Keratinocyte (primary cell): ENCODE results near the gene KCNIP3.

ENCODE experiments used
- EZH2 ChIP-seq: IDR thresholded peaks from one replicate; pipeline ENCODE4 v1.6.1; 2012; ENCODE audit warnings: inconsistent platforms, mild to moderate bottlenecking, low read length, moderate library complexity
- TF ChIP-seq, protein P1 (sequence below), 3 experiments: IDR thresholded peaks in 1 of 3; conservative IDR thresholded peaks in 1 of 3; optimal IDR thresholded peaks in 1 of 3; 2 replicates in 2 of 3; 3 replicates in 1 of 3; pipeline versions ENCODE3 to v1.5.1; 2011; ENCODE audit warnings: low read length in 3 of 3, mild to moderate bottlenecking in 3 of 3, moderate library complexity in 2 of 3, control low read depth in 1 of 3, inconsistent platforms in 1 of 3; ENCODE audit not compliant: insufficient read depth in 2 of 3; ENCODE audit errors: extremely low read depth in 1 of 3

DNA sequence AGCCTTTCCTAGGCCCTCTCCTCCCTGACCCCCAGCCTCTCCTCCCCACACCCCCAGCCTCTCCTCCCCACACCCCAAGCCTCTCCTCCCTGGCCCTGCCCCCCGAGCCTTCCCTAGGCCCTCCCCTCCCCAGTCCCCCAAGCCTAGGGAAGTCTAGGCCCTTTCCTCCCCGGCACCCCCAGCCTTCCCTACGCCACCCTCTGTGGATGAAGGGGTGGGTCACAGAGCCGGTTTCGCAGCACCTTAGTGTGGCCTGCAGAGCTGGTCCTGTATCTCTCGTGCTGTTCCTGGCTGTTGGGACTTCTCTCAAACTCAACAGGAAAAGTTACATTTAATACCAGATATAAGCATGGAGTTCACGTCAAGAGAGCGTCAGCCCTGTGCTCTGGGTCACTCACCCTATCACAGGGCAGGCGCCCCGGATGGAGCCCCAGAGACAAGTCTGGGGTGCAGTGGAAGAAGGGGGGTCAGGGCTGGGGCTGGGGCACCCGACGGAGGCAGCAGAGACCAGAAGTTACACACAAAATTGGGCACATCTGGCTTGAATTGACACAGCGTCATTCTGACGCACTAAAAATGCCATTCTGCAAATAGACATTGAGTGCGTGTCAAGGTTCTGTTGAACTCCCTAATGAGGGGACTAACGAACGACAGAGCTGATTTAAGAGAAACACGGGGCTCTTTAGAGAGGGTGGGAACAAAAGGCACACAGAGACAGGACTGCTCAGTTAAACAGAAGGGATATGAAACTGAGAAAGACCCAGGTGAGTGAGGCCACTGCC, 24.0 kb downstream of the KCNIP3 start:
- TF ChIP-seq, protein P1, sequence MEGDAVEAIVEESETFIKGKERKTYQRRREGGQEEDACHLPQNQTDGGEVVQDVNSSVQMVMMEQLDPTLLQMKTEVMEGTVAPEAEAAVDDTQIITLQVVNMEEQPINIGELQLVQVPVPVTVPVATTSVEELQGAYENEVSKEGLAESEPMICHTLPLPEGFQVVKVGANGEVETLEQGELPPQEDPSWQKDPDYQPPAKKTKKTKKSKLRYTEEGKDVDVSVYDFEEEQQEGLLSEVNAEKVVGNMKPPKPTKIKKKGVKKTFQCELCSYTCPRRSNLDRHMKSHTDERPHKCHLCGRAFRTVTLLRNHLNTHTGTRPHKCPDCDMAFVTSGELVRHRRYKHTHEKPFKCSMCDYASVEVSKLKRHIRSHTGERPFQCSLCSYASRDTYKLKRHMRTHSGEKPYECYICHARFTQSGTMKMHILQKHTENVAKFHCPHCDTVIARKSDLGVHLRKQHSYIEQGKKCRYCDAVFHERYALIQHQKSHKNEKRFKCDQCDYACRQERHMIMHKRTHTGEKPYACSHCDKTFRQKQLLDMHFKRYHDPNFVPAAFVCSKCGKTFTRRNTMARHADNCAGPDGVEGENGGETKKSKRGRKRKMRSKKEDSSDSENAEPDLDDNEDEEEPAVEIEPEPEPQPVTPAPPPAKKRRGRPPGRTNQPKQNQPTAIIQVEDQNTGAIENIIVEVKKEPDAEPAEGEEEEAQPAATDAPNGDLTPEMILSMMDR (optimal IDR thresholded peaks at IDR 0.05 in 1 of 3, IDR thresholded peaks at IDR 0.05 in 1 of 3, conservative IDR thresholded peaks at IDR 0.05 in 1 of 3; ENCODE audit: extremely low read depth in 1 of 3, insufficient read depth in 2 of 3, low read length in 3 of 3), result no peak
- no peak for TF ChIP-seq EZH2
